ENCODE results near the gene INO80E.
"Not testable (repeated sequence)": the region's sequence is repeated elsewhere in the genome, so short reads cannot be mapped to it uniquely, and the experiment has no call there.

INO80E gene

GRCh38 chr16:30033270-30033669, 37.2 kb downstream of the INO80E start:
- no peak overlapping the region for H3K4me3 ChIP-seq (ENCODE audit: control insufficient read depth, low read depth, low read length)
- peak; percentile 39 for DNase-seq (ENCODE audit: low read depth)
- TF ChIP-seq, protein P1, sequence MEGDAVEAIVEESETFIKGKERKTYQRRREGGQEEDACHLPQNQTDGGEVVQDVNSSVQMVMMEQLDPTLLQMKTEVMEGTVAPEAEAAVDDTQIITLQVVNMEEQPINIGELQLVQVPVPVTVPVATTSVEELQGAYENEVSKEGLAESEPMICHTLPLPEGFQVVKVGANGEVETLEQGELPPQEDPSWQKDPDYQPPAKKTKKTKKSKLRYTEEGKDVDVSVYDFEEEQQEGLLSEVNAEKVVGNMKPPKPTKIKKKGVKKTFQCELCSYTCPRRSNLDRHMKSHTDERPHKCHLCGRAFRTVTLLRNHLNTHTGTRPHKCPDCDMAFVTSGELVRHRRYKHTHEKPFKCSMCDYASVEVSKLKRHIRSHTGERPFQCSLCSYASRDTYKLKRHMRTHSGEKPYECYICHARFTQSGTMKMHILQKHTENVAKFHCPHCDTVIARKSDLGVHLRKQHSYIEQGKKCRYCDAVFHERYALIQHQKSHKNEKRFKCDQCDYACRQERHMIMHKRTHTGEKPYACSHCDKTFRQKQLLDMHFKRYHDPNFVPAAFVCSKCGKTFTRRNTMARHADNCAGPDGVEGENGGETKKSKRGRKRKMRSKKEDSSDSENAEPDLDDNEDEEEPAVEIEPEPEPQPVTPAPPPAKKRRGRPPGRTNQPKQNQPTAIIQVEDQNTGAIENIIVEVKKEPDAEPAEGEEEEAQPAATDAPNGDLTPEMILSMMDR (conservative IDR thresholded peaks at IDR 0.05; ENCODE audit: control insufficient read depth, insufficient read depth, low read depth, low read length), result no peak

- no peak for DNase-seq (ENCODE audit: low read depth)
- H3K4me3 ChIP-seq (ENCODE audit: control insufficient read depth, low read depth, low read length), result no peak overlapping the region
- TF ChIP-seq, protein P1 (conservative IDR thresholded peaks at IDR 0.05; ENCODE audit: control insufficient read depth, insufficient read depth, low read depth, low read length), result no peak
Measured at GRCh38 chr16:30040221-30040620, 44.2 kb downstream of the INO80E start.

- DNase-seq (ENCODE audit: low read depth); H3K4me3 ChIP-seq (ENCODE audit: control insufficient read depth, low read depth, low read length): not testable (repeated sequence)
Measured at GRCh38 chr16:30040690-30041089, 44.6 kb downstream of the INO80E start.

- DNase-seq (ENCODE audit: low read depth), result peak; percentile 50
- no peak overlapping the region for H3K4me3 ChIP-seq (ENCODE audit: control insufficient read depth, low read depth, low read length)
- TF ChIP-seq, protein P1 (conservative IDR thresholded peaks at IDR 0.05; ENCODE audit: control insufficient read depth, insufficient read depth, low read depth, low read length), result peak; percentile 27
Measured at GRCh38 chr16:30041841-30042240, 45.8 kb downstream of the INO80E start.

- TF ChIP-seq, protein P1 (conservative IDR thresholded peaks at IDR 0.05; ENCODE audit: control insufficient read depth, insufficient read depth, low read depth, low read length), result no peak
- no peak overlapping the region for H3K4me3 ChIP-seq (ENCODE audit: control insufficient read depth, low read depth, low read length)
- DNase-seq (ENCODE audit: low read depth), result no peak
Measured at GRCh38 chr16:30046178-30046577, 50.1 kb downstream of the INO80E start.

DNA sequence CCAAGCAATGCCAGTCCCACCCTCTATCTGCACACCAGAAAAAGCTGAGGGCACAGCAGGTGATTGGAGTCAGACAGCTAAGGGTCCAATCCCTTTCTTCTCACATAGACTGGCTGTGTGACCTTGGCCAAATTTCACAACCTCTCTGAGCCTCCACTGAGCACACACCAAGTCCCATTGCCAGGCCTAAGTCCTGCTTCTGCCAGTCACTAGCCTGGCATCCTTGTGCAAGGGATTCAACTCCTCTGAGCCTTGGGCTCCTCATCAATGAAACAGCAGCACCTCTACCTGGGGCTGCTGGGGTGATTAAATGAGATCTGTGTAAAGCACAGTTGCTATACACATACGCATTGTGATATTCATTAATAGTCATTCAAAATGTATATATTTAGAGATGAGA, 50.5 kb downstream of the INO80E start:
- TF ChIP-seq, protein P1 (conservative IDR thresholded peaks at IDR 0.05; ENCODE audit: control insufficient read depth, insufficient read depth, low read depth, low read length), result no peak

DNA sequence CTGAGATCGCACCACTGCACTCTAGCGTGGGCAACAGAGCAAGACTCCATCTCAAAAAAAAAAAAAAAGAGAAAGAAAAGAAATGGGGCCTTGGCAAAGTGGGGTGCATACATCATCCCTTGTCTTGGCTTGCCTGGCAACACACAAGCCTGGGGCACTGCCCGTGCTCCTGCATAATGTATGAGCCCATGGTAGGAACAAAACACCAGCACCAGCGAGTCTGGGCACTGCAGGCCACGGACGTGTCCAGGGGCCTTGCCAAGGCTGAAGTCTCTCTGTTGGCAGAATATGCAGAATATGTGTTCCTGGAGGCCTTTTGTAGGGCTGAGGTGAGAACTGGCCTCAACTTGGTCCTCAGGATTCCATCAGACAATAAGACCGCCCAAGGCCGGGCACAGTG, 53.8 kb downstream of the INO80E start:
- DNase-seq (ENCODE audit: low read depth), result no peak
- TF ChIP-seq, protein P1 (conservative IDR thresholded peaks at IDR 0.05; ENCODE audit: control insufficient read depth, insufficient read depth, low read depth, low read length), result no peak
- H3K4me3 ChIP-seq (ENCODE audit: control insufficient read depth, low read depth, low read length), result no peak overlapping the region

More for the DNA sequence above, 50.5 kb downstream of the INO80E start:
- no peak overlapping the region for H3K4me3 ChIP-seq (ENCODE audit: control insufficient read depth, low read depth, low read length)
- no peak for DNase-seq (ENCODE audit: low read depth)
